Fibroblast of lung (primary cell): ENCODE measurements around the gene USP37. TPM values are rescaled to one million over a fixed set of nuclear protein-coding genes. Genes with fewer than 3 reads are reported as not detected.
"Not testable (repeated sequence)": the region's sequence is repeated elsewhere in the genome, so short reads cannot be mapped to it uniquely, and the experiment has no call there.

ENCODE experiments used
- DNase-seq, 2 donors: peaks; one replicate each; pipeline versions ENCODE4 v3.0.0 to v3.0.0-alpha.2; 2010; ENCODE audit warnings: low read depth in 2 of 2
- H2AFZ ChIP-seq: 2 replicates; pipeline ENCODE4 v1.5.1; 2012; ENCODE audit warnings: low read length, control low read depth, inconsistent platforms
- H3K27ac ChIP-seq: 2 replicates; pipeline ENCODE4 v1.5.1; 2011; ENCODE audit warnings: low read length, control low read depth; ENCODE audit not compliant: insufficient read depth
- H3K27me3 ChIP-seq: 2 replicates; pipeline ENCODE4 v1.5.1; 2011; ENCODE audit warnings: mild to moderate bottlenecking, low read length; ENCODE audit not compliant: control insufficient read depth, insufficient read depth
- H3K36me3 ChIP-seq: 2 replicates; pipeline ENCODE4 v1.5.1; 2011; ENCODE audit warnings: low read length; ENCODE audit not compliant: control insufficient read depth, insufficient read depth
- H3K4me1 ChIP-seq: 2 replicates; pipeline ENCODE4 v1.5.1; 2011; ENCODE audit warnings: low read length; ENCODE audit not compliant: control insufficient read depth, insufficient read depth; ENCODE audit errors: extremely low read depth
- H3K4me2 ChIP-seq: 2 replicates; pipeline ENCODE4 v1.5.1; 2011; ENCODE audit warnings: low read length, control low read depth; ENCODE audit not compliant: insufficient read depth; ENCODE audit errors: extremely low read depth
- H3K4me3 ChIP-seq, 4 experiments: fragments of 200-600 bp in 1 of 4; sonication (generic) in 1 of 4; replicated peaks in 1 of 4; 2 replicates each; pipeline ENCODE4 v1.5.1; 2011 to 2016; ENCODE audit warnings: low read length in 4 of 4, low read depth in 3 of 4, mild to moderate bottlenecking in 3 of 4, control low read depth in 2 of 4, inconsistent platforms in 1 of 4, mixed read lengths in 1 of 4; ENCODE audit not compliant: insufficient read depth in 1 of 4; ENCODE audit errors: control extremely low read depth in 1 of 4
- H3K79me2 ChIP-seq: 2 replicates; pipeline ENCODE4 v1.5.1; 2012; ENCODE audit warnings: mild to moderate bottlenecking, low read length, inconsistent platforms; ENCODE audit not compliant: control insufficient read depth, insufficient read depth
- H3K9ac ChIP-seq: 2 replicates; pipeline ENCODE4 v1.5.1; 2011; ENCODE audit warnings: mild to moderate bottlenecking, low read length, control low read depth; ENCODE audit not compliant: insufficient read depth
- H3K9me3 ChIP-seq: 2 replicates; pipeline ENCODE4 v1.5.1; 2012; ENCODE audit warnings: low read depth, low read length; ENCODE audit not compliant: control insufficient read depth, insufficient read depth
- H4K20me1 ChIP-seq: 2 replicates; pipeline ENCODE4 v1.5.1; 2011; ENCODE audit warnings: low read length; ENCODE audit not compliant: control insufficient read depth, insufficient read depth; ENCODE audit errors: extremely low read depth
- CTCF ChIP-seq, 2 donors: IDR thresholded peaks in 1 of 2; conservative IDR thresholded peaks in 1 of 2; 1 replicate in 1 of 2; 2 replicates in 1 of 2; pipeline ENCODE4 v1.5.1; 2011 to 2012; ENCODE audit warnings: low read length in 2 of 2, control low read depth in 1 of 2, inconsistent platforms in 1 of 2, low read depth in 1 of 2, mild to moderate bottlenecking in 1 of 2
- EZH2 ChIP-seq: IDR thresholded peaks from 2 replicates; pipeline ENCODE4 v1.5.1; 2012; ENCODE audit warnings: low read length, control low read depth, mild to moderate bottlenecking; ENCODE audit errors: missing control alignments
- polyA plus RNA-seq, 2 donors: library from polyadenylated mRNA; depleted of rRNA in 1 of 2; stranded (reverse) in 1 of 2; unstranded in 1 of 2; fragments of >200 nt; gene quantifications; 2 replicates each; pipeline ENCODE4 v1.2.1, GENCODE V29; 2011 to 2012; ENCODE audit warnings: missing spikeins in 1 of 2
- total RNA-seq: library from RNA; depleted of rRNA; stranded (reverse); fragments of >200 nt; gene quantifications from 2 replicates; pipeline ENCODE4 v1.2.1, GENCODE V29; 2014

Gene USP37
- total and polyA plus RNA-seq, 2 donors (not counting 1 experiment from before 2014, with no cell fraction given): 4.6 to 8.3 TPM

GRCh38 chr2:218536804-218537494 lies 31.2 kb downstream of the USP37 start:
- peaks cover 4% of the 10 kb centered on the region for H3K36me3 ChIP-seq
- TF ChIP-seq EZH2 (no peak), CTCF (conservative IDR thresholded peaks at IDR 0.05 in 1 of 2, IDR thresholded peaks at IDR 0.05 in 1 of 2; ENCODE audit: low read depth in 1 of 2, low read length in 2 of 2) (no peak)

GRCh38 chr2:218529990-218530389 lies 38.2 kb downstream of the USP37 start:
- TF ChIP-seq CTCF (conservative IDR thresholded peaks at IDR 0.05 in 1 of 2, IDR thresholded peaks at IDR 0.05 in 1 of 2; ENCODE audit: low read depth in 1 of 2, low read length in 2 of 2): no peak
- H3K4me2 ChIP-seq: no peak overlapping the region
- H3K27me3 ChIP-seq: no peaks in the 10 kb centered on the region
- DNase-seq: no peak
- H4K20me1 ChIP-seq: no peaks in the 10 kb centered on the region
- no peak overlapping the region for H3K4me3 ChIP-seq
- H3K9ac ChIP-seq: no peak overlapping the region
- H2AFZ ChIP-seq: no peak overlapping the region
- H3K9me3 ChIP-seq: no peaks in the 10 kb centered on the region
- peaks cover 3% of the 10 kb centered on the region for H3K36me3 ChIP-seq
- no peaks in the 10 kb centered on the region for H3K79me2 ChIP-seq
- H3K27ac ChIP-seq: no peak overlapping the region
- no peaks in the 10 kb centered on the region for H3K4me1 ChIP-seq

More at GRCh38 chr2:218536804-218537494, 31.2 kb downstream of the USP37 start:
- no peak for DNase-seq
- H3K79me2 ChIP-seq: no peaks in the 10 kb centered on the region
- no peak overlapping the region for H2AFZ ChIP-seq
- no peaks in the 10 kb centered on the region for H3K9me3 ChIP-seq
- H3K4me1 ChIP-seq: no peaks in the 10 kb centered on the region
- H4K20me1 ChIP-seq: no peaks in the 10 kb centered on the region
- H3K27ac ChIP-seq: no peak overlapping the region
- H3K9ac ChIP-seq: no peak overlapping the region
- H3K4me2 ChIP-seq: no peak overlapping the region
- no peak overlapping the region for H3K4me3 ChIP-seq
- H3K27me3 ChIP-seq: no peaks in the 10 kb centered on the region

- not testable (repeated sequence) for H3K79me2 ChIP-seq, H3K4me1 ChIP-seq, H2AFZ ChIP-seq, H3K9me3 ChIP-seq, H3K4me3 ChIP-seq, H3K27me3 ChIP-seq, H3K36me3 ChIP-seq, H3K27ac ChIP-seq, H3K9ac ChIP-seq, DNase-seq, H3K4me2 ChIP-seq, H4K20me1 ChIP-seq
Observed at GRCh38 chr2:218528409-218528808, 39.7 kb downstream of the USP37 start.
